Measurements from ENCODE around the gene IL7R. TPM values are rescaled to one million over a fixed set of nuclear protein-coding genes. Genes with fewer than 3 reads are reported as not detected.

Gene IL7R
- total and polyA plus RNA-seq, 2 experiments from 2014 or later, result not detected

- Histone ChIP-seq H3K9me3 (ENCODE audit: low read depth) (no peaks in the 10 kb centered on the region), H3K36me3 (no peaks in the 10 kb centered on the region), H3K4me3 (no peak overlapping the region), H3K4me1 (ENCODE audit: low read depth) (no peaks in the 10 kb centered on the region), H3K27ac (no peak overlapping the region), H3K27me3 (no peaks in the 10 kb centered on the region)
- TF ChIP-seq CTCF (IDR thresholded peaks at IDR 0.05; ENCODE audit: low read depth, low read length), result no peak
- no peak for DNase-seq (ENCODE audit: low read depth in 1 of 2, low spot score in 1 of 2)
Measured at GRCh38 chr5:35816881-35817521, 39.7 kb upstream of the IL7R start.

- Histone ChIP-seq H3K4me1 (ENCODE audit: low read depth) (peaks cover 2% of the 10 kb centered on the region), H3K36me3 (no peaks in the 10 kb centered on the region), H3K27ac (no peak overlapping the region), H3K4me3 (no peak overlapping the region), H3K27me3 (no peaks in the 10 kb centered on the region), H3K9me3 (ENCODE audit: low read depth) (no peaks in the 10 kb centered on the region)
- DNase-seq (ENCODE audit: low read depth in 1 of 2, low spot score in 1 of 2), result no peak
- no peak for TF ChIP-seq CTCF (IDR thresholded peaks at IDR 0.05; ENCODE audit: low read depth, low read length)
Measured at GRCh38 chr5:35819026-35819425, 37.7 kb upstream of the IL7R start.

GRCh38 chr5:35819668-35820067 is 37.0 kb upstream of the IL7R start:
- Histone ChIP-seq H3K9me3 (ENCODE audit: low read depth) (no peaks in the 10 kb centered on the region), H3K4me1 (ENCODE audit: low read depth) (peaks cover 6% of the 10 kb centered on the region), H3K27ac (no peak overlapping the region), H3K4me3 (no peak overlapping the region), H3K27me3 (no peaks in the 10 kb centered on the region), H3K36me3 (no peaks in the 10 kb centered on the region)
- DNase-seq (ENCODE audit: low read depth in 1 of 2, low spot score in 1 of 2), result no peak
- no peak for TF ChIP-seq CTCF (IDR thresholded peaks at IDR 0.05; ENCODE audit: low read depth, low read length)

GRCh38 chr5:35820735-35821134 is 36.0 kb upstream of the IL7R start:
- H3K4me3 ChIP-seq, result no peak overlapping the region
- no peak overlapping the region for H3K27ac ChIP-seq
- H3K4me1 ChIP-seq (ENCODE audit: low read depth), result peaks cover 6% of the 10 kb centered on the region

DNA sequence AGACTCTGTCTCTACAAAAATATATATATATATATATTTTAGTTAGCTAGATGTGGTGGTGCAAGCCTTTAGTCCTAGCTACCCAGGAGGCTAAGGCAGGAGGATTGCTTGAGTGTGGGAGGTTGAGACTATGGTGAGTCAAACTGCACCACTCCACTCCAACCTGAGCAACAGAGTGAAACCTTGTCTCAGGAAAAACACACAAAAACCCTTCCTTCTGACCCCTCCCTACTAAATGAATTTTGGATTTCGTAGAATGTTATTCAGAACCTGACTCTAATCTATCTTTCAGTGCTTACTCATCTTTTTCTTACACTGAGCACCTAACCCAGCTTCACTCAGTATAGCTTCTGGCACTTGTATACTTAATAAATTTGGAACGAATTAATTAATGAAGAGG is 35.2 kb upstream of the IL7R start:
- no peak for DNase-seq (ENCODE audit: low read depth in 1 of 2, low spot score in 1 of 2)
- no peak overlapping the region for H3K4me3 ChIP-seq

More at GRCh38 chr5:35820735-35821134, 36.0 kb upstream of the IL7R start:
- H3K36me3 ChIP-seq, result no peaks in the 10 kb centered on the region
- no peaks in the 10 kb centered on the region for H3K9me3 ChIP-seq (ENCODE audit: low read depth)
- H3K27me3 ChIP-seq, result no peaks in the 10 kb centered on the region
- no peak for DNase-seq (ENCODE audit: low read depth in 1 of 2, low spot score in 1 of 2)
- no peak for TF ChIP-seq CTCF (IDR thresholded peaks at IDR 0.05; ENCODE audit: low read depth, low read length)

More for the DNA sequence above, 35.2 kb upstream of the IL7R start:
- Histone ChIP-seq H3K36me3 (no peaks in the 10 kb centered on the region), H3K4me1 (ENCODE audit: low read depth) (peaks cover 6% of the 10 kb centered on the region), H3K27ac (no peak overlapping the region), H3K27me3 (no peaks in the 10 kb centered on the region), H3K9me3 (ENCODE audit: low read depth) (no peaks in the 10 kb centered on the region)
- no peak for TF ChIP-seq CTCF (IDR thresholded peaks at IDR 0.05; ENCODE audit: low read depth, low read length)

All from cardiac muscle cell (in vitro differentiated cells and primary cell).